Erythroblast (primary cell): Measurements from ENCODE around the gene CD44.

ENCODE experiments used
- DNase-seq, 2 experiments: peaks; one replicate each; lab custom pipeline; 2025; lab: John Stamatoyannopoulos, UW
- GATA1 ChIP-seq: IDR thresholded peaks from 2 replicates; pipeline ENCODE4 v1.6.1; 2011; ENCODE audit warnings: low read depth, mild to moderate bottlenecking, control low read depth, low read length, moderate library complexity
- POLR2A ChIP-seq: IDR thresholded peaks from 2 replicates; pipeline ENCODE4 v1.6.1; 2011; ENCODE audit warnings: mild to moderate bottlenecking, low read length

The CD44 gene

GRCh38 chr11:35236667-35237003 lies 97.7 kb downstream of the CD44 start:
- DNase-seq, result peak in 1 of 2 experiments; percentile 13
- TF ChIP-seq GATA1 (no peak), POLR2A (no peak)

GRCh38 chr11:35237351-35237750 lies 98.4 kb downstream of the CD44 start:
- DNase-seq, result no peak
- TF ChIP-seq POLR2A, result no peak
- no peak for TF ChIP-seq GATA1

GRCh38 chr11:35237860-35238715 lies 99.1 kb downstream of the CD44 start:
- peak; percentile 72 to 86 for DNase-seq
- no peak for TF ChIP-seq POLR2A
- TF ChIP-seq GATA1, result no peak

DNA sequence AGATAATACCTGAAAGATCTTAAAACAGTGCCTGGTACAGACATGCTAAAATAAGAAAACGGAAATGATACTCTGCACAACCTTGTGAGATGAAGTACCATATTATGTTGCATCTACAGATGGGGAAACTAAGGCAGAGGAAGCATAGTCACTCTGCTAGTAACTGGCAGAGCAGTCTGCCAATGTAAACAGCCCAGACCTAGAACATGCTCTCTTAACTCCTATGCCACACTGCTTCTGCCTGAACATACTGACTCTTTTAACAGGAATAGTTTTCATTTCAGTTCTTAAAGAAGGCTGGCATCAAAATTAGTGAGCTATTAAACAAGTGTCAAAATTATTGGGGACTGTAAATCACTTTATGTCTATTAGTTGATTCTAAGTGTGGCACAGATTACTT lies 99.9 kb downstream of the CD44 start:
- no peak for DNase-seq
- no peak for TF ChIP-seq POLR2A
- no peak for TF ChIP-seq GATA1

DNA sequence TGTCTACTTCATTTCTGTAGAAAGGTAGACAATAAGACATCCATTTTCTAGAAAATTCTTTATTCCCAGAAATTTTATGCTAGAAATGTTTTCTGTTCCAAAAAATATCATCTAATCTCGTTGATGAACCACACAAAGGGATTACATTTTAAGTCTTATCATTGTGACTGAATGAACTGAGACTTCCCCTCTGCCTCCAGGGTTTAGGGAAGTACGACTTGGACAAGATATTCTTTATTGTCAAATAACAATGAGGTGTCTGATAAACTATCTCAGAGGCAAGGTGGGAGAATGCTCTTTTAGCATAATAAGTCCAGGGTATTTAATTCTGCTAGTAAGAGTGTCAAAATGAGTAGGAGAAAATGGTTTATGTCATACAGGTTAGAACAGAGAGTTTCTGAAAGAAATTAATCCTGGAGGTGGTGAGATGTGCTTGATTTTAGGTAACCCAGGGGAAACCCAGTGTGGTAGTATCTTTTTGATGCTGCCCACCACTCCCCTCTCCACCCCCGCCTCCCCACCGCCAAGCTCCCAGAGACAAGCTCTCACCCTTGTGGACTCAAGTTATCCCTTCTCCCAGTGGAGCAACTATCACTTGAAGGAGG lies 100.6 kb downstream of the CD44 start:
- DNase-seq, result no peak
- TF ChIP-seq POLR2A, result no peak
- no peak for TF ChIP-seq GATA1

DNA sequence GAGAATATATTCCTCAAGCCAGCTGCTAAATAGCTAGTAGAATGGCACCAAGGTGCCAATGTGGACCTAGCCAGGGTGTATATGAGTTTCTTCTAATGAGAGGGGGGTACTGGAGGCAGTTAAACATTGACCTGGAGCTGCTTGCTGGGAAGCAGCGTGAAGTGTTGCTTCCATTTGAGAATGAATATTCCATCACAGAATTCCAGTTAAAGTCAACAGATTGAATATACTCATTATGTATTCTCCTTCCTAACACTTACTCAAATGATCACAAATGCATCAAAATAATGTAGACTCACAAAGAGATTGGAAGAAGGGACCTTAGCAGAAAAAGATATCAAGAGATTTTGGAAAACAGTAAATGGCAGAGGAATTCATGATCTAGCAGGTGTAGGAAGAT lies 102.1 kb downstream of the CD44 start:
- no peak for DNase-seq
- TF ChIP-seq GATA1, result no peak
- TF ChIP-seq POLR2A, result no peak

DNA sequence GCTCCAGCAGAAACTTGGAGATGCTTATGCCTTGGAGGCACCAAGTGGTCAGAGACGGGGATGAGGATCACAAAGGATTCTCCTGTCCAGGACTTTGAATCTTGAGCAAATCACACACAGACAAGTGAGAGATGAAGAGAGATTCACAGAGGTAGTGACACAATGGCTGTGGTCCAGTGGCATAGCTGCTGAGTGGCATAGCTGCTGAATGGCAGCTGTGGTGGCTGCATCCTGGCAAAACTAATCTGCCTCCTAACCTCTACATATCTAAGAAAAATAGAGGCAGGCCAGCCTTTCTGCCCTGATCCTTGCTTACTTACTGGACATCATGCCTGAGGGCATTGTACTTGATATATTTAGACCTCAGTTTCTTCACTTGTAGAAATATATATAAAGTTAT lies 102.6 kb downstream of the CD44 start:
- TF ChIP-seq GATA1 (no peak), POLR2A (no peak)
- no peak for DNase-seq

- no peak for TF ChIP-seq POLR2A
- no peak for TF ChIP-seq GATA1
- no peak for DNase-seq
Measured at GRCh38 chr11:35242412-35243242, 103.7 kb downstream of the CD44 start.

DNA sequence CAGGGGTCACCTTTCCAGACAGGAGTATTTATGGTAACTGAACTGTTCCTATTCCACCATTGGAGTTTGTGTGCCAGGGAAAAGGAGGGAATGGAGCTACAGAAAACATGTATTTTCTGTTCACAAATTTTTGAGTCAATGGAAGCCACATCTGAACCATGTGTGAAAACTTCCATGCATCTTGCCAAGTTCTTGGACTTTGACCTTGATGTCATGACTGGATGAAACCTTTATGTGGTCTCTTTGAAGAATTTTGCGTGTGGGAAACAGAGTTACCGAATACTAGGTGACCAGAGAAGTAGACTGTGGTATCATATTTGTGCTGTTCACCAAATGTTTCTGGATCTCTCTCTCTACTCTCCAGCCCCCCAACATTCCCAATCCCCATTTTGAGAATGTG lies 104.8 kb downstream of the CD44 start:
- DNase-seq, result no peak
- no peak for TF ChIP-seq POLR2A
- no peak for TF ChIP-seq GATA1

DNA sequence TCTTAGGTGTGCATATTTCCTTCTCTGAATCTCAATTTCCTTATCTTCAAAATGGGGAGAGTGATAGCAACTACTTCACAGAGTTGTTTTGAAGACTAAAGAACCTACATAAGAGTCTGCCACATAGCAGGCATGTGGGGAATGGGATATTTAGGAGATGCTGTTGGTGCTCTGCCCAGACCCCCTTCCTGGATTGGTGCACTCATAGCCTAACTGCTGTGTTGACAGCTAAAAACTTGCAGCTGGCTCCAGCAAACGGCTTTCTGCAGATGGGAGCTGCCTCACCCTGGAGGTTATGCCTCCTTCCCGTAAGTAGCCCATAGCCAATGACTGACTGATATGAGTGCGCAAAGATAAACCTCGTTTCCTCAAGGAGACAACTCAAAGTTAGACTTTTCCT lies 106.1 kb downstream of the CD44 start:
- TF ChIP-seq POLR2A (no peak), GATA1 (no peak)

DNA sequence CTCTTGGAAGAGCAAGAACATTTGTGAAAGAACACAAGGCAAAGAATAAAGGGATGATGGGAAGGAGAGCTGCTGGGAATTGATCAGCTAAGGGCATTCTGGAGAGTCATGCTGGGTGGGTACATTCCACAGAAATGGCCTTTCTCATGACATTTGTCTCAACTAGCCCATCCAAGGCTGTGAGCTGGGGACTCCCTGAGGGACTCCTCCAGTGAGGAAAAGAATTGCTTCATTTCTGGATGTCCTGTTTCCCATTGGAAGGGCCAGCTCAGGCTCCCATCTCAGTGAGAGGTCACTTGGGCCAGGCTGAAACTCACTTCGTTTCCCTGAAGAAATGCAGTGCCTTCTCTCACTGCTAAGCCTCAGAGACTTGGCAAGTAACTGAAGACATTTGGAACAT lies 106.8 kb downstream of the CD44 start:
- no peak for DNase-seq
- no peak for TF ChIP-seq POLR2A
- TF ChIP-seq GATA1, result no peak

More for the DNA sequence above, 106.1 kb downstream of the CD44 start:
- DNase-seq, result no peak

GRCh38 chr11:35246745-35247144 lies 107.8 kb downstream of the CD44 start:
- TF ChIP-seq POLR2A (no peak), GATA1 (no peak)
- DNase-seq, result no peak

DNA sequence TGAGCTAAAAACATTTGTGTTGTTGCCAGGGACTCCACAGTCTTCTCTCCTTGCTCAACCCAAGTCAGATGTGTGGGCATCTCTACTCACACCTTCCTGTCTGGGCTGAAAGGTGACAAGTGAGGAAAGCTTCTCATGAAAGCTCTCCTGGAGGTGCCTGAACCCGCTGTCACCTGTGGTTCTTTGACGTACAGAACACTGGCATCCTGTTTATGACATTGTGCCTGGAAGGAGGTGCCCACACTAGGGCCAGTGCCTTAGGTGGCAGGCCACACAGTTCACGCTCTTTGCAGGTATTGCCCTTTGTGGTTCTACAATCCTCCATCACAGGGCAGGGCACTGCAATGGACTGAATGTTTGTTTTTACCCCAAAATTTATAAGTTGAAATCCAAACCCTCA lies 108.5 kb downstream of the CD44 start:
- no peak for DNase-seq
- TF ChIP-seq POLR2A, result no peak
- TF ChIP-seq GATA1, result no peak

DNA sequence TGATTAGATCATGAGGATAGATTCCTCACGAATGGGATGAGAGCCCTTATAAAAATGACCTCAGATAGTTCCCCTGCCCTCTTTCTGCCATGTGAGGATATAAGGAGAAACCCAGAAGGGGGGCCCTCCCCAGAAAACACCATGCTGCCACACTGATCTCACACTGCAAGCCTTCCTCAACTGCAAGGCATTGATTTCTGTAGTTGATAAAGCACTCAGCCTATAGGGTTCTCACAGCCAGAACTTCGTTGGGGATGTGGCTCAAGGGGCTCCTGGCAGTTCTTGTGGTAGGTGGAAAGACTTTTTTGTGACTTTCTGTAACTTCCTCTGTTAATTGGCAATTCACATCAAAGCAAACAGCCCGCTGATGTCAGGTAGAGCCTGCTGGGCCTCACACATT lies 108.9 kb downstream of the CD44 start:
- DNase-seq, result no peak
- no peak for TF ChIP-seq GATA1
- TF ChIP-seq POLR2A, result no peak
